HS-27A (cell line): ENCODE measurements around the gene SURF1.
"Not testable (repeated sequence)": the region's sequence is repeated elsewhere in the genome, so short reads cannot be mapped to it uniquely, and the experiment has no call there.

Experiments
- DNase-seq: peaks from one replicate; pipeline ENCODE4 v3.0.0-alpha.2; 2012; ENCODE audit warnings: low read depth, missing footprints

SURF1 gene

GRCh38 chr9:133356391-133357091 lies at the start of gene SURF1, which contains the start of gene SURF2:
TSS of gene SURF1 (minus strand) at chr9:133356487. CDS start at chr9:133356453, 34 bp downstream.
TSS of gene SURF2 (plus strand) at chr9:133356550. CDS start at chr9:133356593, 43 bp downstream.
- DNase-seq = no peak

GRCh38 chr9:133405508-133406438 lies 49.5 kb upstream of the SURF1 start:
- DNase-seq = no peak

DNA sequence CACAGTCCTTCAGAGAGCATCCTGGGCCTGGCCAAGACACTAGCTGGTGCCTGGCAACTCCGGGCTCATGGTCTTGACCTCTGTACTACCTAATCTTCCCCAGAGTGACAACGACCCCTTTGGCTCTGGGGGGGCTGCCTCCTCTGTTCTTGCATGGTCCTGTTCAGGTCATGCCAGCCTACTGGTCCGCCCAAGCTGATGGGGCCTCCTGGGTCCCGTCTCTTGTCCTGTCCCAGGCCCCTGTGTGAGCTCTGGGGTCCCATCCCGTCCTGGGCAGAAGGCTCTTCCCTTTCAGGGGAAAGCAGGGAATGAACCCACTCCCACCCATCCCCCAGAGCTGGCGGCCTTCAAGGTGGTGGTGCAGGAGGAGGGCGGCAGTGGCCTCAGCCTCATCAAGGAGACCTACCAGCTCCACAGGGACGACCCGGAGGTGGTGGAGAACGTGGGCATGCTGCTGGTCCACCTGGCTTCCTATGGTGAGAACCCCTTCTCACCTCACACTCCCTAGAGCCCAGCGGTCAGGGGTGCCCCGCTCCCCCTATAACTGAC lies 48.2 kb upstream of the SURF1 start:
- no peak for DNase-seq

GRCh38 chr9:133403766-133404453 lies 47.6 kb upstream of the SURF1 start:
- no peak for DNase-seq

DNA sequence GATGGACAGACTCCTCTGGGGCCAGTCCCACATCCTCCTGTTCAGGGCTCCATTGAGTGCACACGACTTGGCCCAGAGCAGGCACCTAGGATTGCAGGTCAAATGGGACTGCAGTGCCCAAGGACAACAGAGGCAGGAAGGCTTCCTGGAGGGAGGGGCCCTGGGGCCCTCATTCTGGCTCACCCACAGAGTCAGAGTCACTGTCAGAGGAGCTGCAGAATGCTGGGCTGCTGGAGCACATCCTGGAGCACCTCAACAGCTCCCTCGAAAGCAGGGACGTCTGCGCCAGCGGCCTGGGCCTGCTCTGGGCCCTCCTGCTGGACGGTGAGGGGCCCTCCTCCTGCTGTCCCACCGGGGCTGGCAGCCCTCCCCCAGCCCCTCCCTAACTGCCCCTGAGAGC lies 46.4 kb upstream of the SURF1 start:
- DNase-seq = no peak

GRCh38 chr9:133401588-133401987 lies 45.3 kb upstream of the SURF1 start:
- no peak for DNase-seq

DNA sequence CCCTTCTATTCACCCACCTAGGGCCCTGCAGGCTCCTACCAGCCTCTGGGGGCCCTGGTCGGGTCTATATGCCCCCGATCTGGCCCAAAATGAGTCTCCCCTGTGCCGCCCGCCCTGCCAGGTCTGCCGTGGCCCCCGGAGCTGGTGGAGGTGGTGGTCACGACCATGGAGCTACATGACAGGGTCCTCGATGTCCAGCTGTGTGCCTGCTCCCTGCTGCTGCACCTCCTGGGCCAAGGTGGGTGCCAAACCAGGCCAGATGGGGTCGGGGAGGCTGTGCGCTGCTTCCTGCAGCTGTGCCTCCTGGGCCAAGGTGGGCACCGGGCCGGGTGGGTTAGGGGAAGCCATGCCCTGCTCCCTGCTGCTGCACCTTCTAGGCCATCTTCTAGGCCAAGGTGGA lies 44.0 kb upstream of the SURF1 start:
- no peak for DNase-seq

DNA sequence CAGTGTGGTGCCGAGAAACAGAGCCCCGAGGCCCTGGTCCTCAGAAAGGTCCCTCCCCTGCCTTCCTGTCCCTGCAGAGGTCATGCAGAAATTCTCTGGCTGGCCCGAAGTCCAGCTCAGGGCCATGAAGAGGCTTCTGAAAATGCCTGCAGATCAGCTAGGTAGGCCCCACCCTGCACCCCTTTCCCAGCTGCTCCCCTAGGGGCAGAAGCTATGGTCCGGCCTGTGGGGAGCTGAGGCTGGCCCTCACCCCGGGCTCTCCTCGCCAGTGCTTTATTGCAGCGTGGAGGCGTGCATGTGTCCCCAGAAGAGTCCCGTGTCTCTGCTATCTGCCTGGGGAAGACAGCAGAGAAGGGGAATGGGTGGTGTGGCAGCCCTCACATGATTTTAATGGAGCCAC lies 41.6 kb upstream of the SURF1 start:
- DNase-seq = no peak

DNA sequence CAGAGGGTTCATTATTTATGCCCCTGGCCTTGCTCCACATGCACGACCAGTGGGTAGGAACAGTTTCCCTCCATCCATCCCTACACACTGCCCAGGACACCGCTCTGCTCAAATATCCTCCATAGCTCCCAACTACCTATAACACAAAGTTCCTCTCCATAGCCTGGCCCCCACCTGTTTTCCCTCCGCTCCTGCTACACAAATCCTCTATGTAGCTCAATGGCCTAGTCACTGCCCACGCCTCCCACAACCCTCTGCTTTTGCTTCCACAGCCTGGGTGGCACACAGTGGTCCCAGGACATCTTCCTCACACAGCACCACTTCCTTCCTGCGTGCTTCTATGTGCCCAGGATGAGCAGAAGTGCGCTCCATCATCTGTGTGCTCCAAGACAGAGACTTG lies 41.1 kb upstream of the SURF1 start:
- no peak for DNase-seq

- no peak for DNase-seq
Observed at GRCh38 chr9:133396952-133397351, 40.7 kb upstream of the SURF1 start.

DNA sequence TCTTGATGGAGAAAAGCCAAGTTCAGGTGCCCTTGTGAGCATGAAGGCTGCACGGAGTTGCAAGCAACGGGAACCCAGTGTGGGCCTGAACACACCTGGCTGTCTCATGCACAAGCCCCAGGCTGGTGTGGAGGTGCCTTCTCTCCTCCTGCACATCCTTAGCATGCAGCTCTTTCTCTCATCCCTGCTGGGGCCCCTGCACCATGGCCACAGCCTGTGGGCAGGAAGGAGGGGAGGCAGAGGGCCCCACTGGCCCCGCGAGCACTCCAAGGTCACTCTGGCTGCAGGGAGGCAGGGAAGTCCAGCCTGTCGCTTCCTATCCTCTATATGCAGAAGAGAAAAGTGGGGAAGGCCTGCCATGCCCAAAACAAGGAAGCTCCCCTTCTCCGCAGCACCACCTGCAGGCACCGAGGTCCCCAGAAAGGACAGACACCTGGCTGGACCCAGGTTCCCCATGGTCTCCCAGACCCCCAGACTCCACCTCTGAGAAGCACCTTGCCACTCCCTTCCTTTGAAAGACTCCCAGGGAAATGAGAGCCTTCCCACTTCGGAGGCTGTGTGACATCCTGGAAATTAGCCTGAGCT lies 38.5 kb upstream of the SURF1 start:
- DNase-seq = no peak

DNA sequence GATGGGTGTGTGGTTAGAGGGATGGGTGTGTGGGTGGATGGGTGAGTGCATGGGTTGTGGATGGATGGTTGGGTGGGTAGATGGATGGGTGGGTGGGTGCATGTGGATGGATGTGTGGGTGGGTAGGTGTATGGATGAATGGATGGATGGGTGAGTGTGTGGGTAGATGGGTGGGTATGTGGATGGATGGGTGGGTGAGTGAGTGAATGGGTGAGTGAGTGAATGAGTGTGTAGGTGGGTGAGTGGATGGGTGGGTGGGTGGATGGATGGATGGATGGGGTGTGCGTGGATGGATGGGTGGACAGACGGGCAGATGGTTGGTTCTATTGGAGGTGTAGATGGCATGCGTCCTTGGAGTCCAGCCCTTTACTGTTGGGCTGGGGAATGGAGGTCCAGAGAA lies 37.1 kb upstream of the SURF1 start:
- no peak for DNase-seq

DNA sequence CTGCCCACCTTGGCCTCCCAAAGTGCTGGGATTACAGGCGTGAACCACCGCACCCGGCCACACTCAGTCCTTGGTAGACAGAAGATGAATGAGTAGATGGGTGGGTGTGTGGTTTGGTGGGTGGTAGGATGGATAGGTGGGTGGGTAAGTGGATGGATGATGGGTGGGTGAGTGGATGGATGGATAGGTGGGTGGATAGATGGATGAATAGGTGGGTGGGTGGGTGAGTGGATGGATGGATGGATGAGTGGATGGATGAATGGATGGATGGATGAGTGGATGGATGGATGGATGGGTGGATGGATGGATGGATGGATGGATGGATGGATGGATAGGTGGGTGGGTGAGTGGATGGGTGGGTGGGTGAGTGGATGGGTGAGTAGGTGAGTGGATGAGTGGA lies 36.0 kb upstream of the SURF1 start:
- not testable (repeated sequence) for DNase-seq

DNA sequence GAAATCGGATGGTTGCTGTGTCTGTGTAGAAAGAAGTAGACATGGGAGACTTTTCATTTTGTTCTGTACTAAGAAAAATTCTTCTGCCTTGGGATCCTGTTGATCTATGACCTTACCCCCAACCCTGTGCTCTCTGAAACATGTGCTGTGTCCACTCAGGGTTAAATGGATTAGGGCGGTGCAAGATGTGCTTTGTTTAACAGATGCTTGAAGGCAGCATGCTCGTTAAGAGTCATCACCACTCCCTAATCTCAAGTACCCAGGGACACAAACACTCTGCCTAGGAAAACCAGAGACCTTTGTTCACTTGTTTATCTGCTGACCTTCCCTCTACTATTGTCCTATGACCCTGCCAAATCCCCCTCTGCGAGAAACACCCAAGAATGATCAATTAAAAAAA lies 35.2 kb upstream of the SURF1 start:
- not testable (repeated sequence) for DNase-seq

DNA sequence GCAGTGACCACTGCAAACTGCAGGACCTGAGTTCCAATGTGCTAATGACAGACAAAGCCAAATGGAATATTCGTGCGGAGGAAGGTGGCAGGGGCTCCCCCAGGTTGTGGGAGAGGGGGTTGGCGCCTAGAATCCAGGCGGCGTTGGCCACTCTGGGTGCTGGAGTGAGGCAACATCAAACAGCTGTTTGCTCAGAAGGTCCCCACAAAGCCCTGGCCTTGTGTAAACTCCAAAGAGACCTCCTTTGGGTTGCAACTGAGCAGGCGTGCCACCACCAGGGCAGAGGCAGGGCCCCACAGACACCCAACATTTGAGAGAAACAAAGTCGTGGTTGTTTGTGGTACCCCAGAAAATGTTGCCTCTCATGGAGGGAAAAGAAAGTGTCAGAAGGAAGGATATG lies 34.4 kb upstream of the SURF1 start:
- no peak for DNase-seq

DNA sequence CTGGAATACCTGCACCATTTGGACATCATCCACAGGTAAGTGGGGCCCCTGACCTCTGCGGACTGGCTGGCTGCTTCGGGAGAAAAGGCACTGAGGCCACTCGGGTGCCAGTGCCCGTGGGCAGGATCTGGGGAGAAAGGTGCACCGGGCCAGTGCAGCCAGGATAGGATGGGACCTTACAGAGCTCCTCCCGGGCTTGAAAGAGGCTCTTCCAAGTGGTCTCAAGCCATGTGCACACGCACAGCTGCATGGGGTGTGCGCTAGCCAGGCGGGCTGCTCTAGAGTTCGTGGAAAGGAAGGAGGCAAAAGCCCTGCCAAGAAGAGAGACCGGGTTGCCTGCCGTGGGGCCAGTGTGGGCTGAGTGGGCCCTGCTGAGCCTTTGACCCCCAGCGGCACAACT lies 33.3 kb upstream of the SURF1 start:
- DNase-seq = no peak

DNA sequence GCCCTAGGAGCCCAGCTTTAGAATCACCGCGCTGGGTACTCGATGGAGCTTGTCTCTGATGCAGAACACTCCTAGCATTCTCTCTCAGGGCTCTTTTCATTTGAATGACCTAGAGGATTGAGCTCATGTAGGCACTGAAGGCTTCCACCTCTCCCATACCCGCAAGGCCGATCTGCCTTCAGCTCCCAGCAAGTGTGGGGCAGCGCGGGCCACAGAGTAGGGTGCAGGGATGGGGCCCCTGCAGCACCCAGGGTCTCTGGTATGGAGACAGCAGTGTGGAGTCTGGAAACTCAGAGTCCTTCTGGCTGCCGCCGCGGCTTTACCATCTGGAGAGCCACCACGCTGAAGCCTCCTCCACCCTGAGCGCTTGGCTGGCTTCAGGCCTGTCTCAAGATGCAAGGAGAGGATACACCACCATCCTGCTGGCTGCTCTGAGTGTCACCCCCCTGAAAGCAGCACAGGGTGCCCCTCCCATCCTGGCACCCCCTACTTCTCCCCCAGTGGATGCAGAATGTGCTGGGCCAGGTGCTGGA lies 32.8 kb upstream of the SURF1 start:
- no peak for DNase-seq

DNA sequence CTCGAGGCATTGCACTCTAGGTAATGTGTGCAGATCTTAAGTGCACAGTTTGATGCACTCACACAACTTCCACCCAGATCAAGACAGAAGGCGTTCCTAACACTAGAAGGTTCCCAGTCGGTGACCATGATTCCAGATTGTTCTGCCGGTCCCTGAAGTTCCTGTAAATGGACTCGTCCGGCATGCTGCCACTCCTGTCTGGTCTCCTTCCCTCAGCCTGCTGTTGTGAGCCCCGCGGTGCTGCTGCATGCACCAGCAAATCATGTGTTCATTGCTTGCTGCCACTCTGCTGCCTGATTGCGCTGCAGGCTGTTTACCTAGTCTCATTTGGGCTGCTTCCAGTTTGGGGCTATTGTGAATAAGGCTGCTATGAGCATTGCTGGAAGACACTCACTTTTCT lies 31.4 kb upstream of the SURF1 start:
- no peak for DNase-seq

GRCh38 chr9:133386338-133386737 lies 30.1 kb upstream of the SURF1 start:
- DNase-seq = no peak

DNA sequence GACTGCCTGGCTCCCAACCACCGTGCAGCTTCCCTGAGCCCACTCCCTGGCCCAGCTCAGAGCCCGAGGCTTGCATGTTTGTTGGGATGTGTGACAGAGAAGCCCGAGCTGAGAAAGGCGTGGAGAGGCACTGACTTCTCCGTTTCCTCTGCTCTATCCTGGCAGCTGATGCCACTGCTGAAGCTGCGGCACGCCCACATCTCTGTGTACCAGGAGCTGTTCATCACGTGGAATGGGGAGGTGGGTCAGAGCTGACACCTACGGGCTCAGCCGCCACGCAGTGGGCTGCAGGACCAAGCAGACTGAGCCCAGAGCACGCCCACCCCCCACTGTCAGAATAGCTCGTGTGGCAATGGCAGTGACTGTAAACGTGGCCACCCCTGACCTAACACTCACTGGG lies 29.2 kb upstream of the SURF1 start:
- no peak for DNase-seq

- no peak for DNase-seq
Observed at GRCh38 chr9:133384736-133385321, 28.5 kb upstream of the SURF1 start.
